Measurements from ENCODE around the gene ZNF165. TPM values are rescaled to one million over a fixed set of nuclear protein-coding genes. Genes with fewer than 3 reads are reported as not detected.
"Not testable (repeated sequence)": the region's sequence is repeated elsewhere in the genome, so short reads cannot be mapped to it uniquely, and the experiment has no call there.

The ZNF165 gene
- polyA plus RNA-seq (ENCODE audit: insufficient read length in 4 of 4) = 1 to 10 TPM; 3.9 to 4.7 (median 4.4) TPM

GRCh38 chr6:28080381-28080630, at the start of gene ZNF165:
ZNF165 (plus strand) TSS chr6:28080568; CDS start chr6:28085481, 4,913 bp downstream.
- not testable (repeated sequence) for DNase-seq (ENCODE audit: low read depth in 4 of 4, low spot score in 3 of 4)

DNA sequence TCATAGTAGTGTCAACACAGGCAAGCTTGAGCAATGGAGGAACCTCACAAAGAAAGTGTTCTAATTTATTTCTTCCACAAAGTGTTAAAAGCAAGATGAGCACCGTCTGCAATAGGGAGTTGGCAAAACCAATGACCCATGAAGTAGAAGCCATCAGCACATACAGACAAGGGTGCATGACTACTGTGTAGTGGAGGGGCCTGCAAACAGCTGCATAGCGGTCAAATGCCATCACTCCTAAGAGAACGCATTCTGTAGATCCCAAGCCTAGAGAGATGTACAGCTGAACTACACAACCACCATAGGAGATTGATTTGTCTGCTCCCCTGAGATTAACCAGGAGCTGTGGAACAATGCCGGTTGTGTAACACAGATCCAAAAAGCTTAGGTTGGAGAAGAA, 26.8 kb upstream of the ZNF165 start:
- no peak for DNase-seq (ENCODE audit: low read depth in 4 of 4, low spot score in 3 of 4)

DNA sequence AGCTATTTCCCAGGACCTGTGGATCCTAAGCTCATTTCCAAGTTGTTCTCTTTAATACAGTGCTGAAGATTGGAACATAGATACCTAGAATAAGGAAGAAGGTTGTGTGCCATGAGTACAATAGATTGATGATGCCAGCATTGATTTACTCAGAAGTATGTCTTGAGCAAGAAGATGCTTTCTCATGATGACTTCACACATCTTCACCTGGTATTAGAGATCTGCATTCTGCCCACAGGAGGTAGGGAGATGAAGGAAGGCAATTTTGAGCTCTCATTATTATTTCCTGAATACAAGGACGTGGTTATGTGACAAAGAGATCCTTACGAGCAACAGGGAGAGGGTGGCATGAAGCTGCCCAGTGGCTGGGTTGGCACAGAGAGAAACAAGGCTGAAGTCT, 20.0 kb upstream of the ZNF165 start:
- DNase-seq (ENCODE audit: low read depth in 4 of 4, low spot score in 3 of 4) = no peak

- DNase-seq (ENCODE audit: low read depth in 4 of 4, low spot score in 3 of 4) = no peak
Observed at GRCh38 chr6:28064272-28064671, 16.1 kb upstream of the ZNF165 start.

DNA sequence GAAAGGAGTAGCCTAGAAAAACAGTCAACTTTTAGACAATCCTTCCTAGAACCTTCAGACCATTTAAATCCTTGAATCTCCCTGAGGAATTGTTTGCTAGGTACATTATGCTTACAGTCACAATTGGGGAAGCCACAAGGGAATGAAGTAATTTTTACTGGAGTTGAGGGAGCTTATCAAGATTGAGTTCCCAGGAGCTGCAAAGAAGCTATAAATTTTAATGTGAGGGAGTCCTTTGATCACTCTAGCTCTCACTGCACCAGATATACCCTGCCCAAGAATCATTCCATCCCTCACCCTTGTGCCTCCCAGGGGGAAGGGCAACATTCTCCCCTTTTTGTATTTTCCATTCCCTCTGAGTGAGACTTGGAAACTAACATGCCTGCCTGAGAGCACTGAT, 12.3 kb upstream of the ZNF165 start:
- DNase-seq (ENCODE audit: low read depth in 4 of 4, low spot score in 3 of 4) = no peak

- not testable (repeated sequence) for DNase-seq (ENCODE audit: low read depth in 4 of 4, low spot score in 3 of 4)
Observed at GRCh38 chr6:28070968-28071367, 9.4 kb upstream of the ZNF165 start.

GRCh38 chr6:28078050-28078449, 2.3 kb upstream of the ZNF165 start:
- DNase-seq (ENCODE audit: low read depth in 4 of 4, low spot score in 3 of 4) = no peak

- no peak for DNase-seq (ENCODE audit: low read depth in 4 of 4, low spot score in 3 of 4)
Observed at GRCh38 chr6:28078836-28079235, 1.5 kb upstream of the ZNF165 start.

GRCh38 chr6:28080631-28081485, 490 bp downstream of the ZNF165 start:
- DNase-seq (ENCODE audit: low read depth in 4 of 4, low spot score in 3 of 4) = peak; percentile 97 to 98 (median 97)

DNA sequence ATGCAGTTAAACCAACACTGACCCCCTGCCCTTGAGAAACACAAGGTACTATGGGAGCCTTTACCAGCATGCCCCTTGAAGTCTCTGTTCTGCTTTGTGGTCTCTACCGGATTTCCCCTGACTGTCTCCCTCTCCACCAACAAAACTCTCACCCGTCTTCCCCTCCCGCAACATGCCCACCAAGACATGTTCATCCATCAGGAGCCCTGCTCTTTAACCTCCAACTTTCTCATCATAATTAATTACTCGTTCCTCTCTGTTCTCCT, 1.1 kb downstream of the ZNF165 start:
- no peak for DNase-seq (ENCODE audit: low read depth in 4 of 4, low spot score in 3 of 4)

- DNase-seq (ENCODE audit: low read depth in 4 of 4, low spot score in 3 of 4) = no peak
Observed at GRCh38 chr6:28082939-28083338, 2.6 kb downstream of the ZNF165 start.

DNA sequence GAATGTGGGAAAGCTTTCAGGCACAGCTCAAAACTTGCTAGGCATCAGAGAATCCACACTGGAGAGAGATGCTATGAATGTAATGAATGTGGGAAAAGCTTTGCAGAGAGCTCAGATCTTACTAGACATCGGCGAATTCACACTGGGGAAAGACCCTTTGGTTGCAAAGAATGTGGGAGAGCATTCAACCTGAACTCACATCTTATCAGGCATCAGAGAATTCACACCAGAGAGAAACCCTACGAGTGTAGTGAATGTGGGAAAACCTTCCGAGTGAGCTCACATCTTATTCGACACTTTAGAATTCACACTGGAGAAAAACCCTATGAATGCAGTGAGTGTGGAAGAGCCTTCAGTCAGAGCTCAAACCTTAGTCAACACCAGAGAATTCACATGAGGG, 8.7 kb downstream of the ZNF165 start:
- no peak for DNase-seq (ENCODE audit: low read depth in 4 of 4, low spot score in 3 of 4)

DNA sequence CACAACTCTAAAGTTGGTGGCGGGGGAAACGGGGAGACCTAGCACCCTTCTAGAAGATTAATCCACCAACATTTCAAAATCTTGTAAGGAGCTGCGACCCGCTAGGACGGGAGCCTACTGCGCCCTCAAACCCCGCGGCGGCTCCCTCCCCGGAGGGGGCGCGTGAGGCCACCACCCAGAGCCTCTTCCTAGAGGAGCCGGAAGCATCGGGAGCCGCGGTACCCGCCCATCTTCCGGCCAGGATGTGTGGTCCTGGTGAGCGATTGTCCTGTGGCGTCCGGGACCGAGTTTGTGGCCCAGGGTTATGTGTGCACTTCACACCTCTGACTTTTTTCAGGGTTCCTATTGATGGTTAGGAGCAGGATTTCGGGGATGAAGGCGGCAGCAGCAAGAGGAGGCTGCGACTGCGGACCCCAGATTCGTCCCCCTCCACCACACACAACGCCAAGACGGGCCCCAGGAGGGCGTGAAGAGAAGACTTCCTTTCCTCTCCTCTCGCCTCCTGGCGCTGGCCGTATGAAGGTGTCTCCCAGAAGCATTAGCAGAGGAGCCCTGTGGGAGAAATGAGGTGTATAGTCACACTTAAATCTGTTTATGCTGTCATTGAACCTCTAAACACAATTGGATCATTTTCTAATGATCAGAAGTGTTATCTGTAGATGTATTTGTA, 10.7 kb downstream of the ZNF165 start:
- DNase-seq (ENCODE audit: low read depth in 4 of 4, low spot score in 3 of 4) = no peak

- DNase-seq (ENCODE audit: low read depth in 4 of 4, low spot score in 3 of 4) = not testable (repeated sequence)
Observed at GRCh38 chr6:28102222-28102621, 21.9 kb downstream of the ZNF165 start.

DNA sequence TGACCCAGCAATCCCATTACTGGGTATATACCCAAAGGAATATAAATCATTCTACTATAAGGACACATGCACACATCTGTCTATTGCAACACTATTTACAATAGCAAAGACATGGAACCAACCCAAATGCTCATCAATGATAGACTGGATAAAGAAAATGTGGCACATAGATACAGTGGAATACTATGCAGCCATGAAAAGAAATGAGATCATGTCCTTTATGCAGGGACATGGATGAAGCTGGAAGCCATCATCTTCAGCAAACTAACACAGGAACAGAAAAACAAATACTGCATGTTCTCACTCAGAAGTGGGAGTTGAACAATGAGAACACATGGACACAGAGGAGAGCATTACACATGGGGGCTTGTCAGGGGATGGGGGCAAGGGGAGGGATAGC, 22.3 kb downstream of the ZNF165 start:
- DNase-seq (ENCODE audit: low read depth in 4 of 4, low spot score in 3 of 4) = not testable (repeated sequence)

- DNase-seq (ENCODE audit: low read depth in 4 of 4, low spot score in 3 of 4) = peak in 3 of 4 donors; percentile 63 to 73 (median 67)
Observed at GRCh38 chr6:28104392-28105244, 24.2 kb downstream of the ZNF165 start.

DNA sequence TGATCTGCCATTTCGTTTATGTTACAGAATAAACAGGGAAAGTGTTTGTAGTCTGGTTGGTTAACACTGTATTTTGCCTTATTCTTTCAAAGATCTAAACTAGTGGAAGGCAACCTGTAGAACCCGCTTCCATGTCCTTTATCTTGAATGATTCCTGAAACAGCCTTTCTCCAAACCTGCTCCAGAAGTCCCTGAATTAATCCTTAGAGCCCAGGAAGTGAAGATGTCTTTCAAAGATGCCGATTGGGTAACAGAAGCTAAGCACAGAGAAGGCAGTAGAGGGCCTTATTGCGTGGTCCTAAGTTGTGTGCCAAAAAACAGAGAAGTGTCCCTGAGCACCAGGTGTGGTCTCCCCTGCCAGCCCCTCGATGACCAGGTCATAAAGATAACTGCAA, 24.9 kb downstream of the ZNF165 start:
- no peak for DNase-seq (ENCODE audit: low read depth in 4 of 4, low spot score in 3 of 4)

GRCh38 chr6:28107506-28107905, 27.1 kb downstream of the ZNF165 start:
- DNase-seq (ENCODE audit: low read depth in 4 of 4, low spot score in 3 of 4) = no peak

- no peak for DNase-seq (ENCODE audit: low read depth in 4 of 4, low spot score in 3 of 4)
Observed at GRCh38 chr6:28111964-28112363, 31.6 kb downstream of the ZNF165 start.

GRCh38 chr6:28115799-28116198, 35.4 kb downstream of the ZNF165 start:
- no peak for DNase-seq (ENCODE audit: low read depth in 4 of 4, low spot score in 3 of 4)

DNA sequence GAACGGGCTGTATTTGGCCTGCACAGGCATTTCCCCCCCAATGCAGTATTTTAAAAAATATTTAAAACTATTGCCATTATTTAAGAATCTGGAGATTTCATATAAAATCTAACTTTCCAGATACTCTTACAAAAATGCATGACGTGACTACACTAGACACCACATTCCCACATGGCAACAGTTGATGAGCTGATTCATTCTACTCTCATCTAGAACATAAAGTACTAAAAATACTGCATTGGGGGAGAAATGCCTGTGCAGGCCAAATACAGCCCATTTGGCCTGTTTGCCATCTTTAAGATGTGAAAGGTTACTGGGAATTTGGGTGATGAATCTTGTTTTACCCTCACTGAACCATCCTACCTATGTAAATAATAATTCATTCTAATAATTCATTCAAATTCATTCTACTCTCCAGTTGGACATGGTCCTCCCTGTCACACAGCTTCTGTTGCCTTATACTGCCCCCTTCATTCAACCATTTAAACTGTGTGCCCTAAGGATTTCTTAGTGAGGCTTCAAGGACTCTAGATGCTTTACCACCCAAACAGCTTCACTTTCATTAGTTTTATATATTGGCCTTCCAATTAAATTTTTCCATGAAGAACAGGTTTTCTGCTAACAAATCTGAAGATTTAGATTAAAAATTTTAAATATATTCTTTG, 37.1 kb downstream of the ZNF165 start:
- no peak for DNase-seq (ENCODE audit: low read depth in 4 of 4, low spot score in 3 of 4)

All from right renal pelvis (tissue), 4 donors.